ENCODE data around the gene ELMO1.

- TF ChIP-seq ATF2 (IDR thresholded peaks at IDR 0.05; ENCODE audit: low read length) (no peak), EP300 (IDR thresholded peaks at IDR 0.05; ENCODE audit: borderline replicate concordance in 1 of 2, control insufficient read depth in 1 of 2, low read depth in 2 of 2, low read length in 2 of 2) (no peak), BHLHE40 (IDR thresholded peaks at IDR 0.05; ENCODE audit: borderline replicate concordance in 1 of 2, low read depth in 2 of 2, low read length in 1 of 2) (no peak), POLR2A (IDR thresholded peaks at IDR 0.05; ENCODE audit: low read depth, low read length) (no peak), NR2C2 (IDR thresholded peaks at IDR 0.05; ENCODE audit: borderline replicate concordance, control insufficient read depth, insufficient read length, low read depth) (no peak), YY1 (IDR thresholded peaks at IDR 0.05; ENCODE audit: low read depth, low read length) (no peak), NBN (IDR thresholded peaks at IDR 0.05) (no peak), IKZF2 (IDR thresholded peaks at IDR 0.05) (no peak), SIX5 (IDR thresholded peaks at IDR 0.05; ENCODE audit: low read depth, low read length, severe bottlenecking) (no peak), ESRRA (IDR thresholded peaks at IDR 0.05; ENCODE audit: low read length) (no peak)
Measured at GRCh38 chr7:37357637-37357996, 91.0 kb downstream of the ELMO1 start.

All from GM12878 (cell line).